Fibroblast of lung (primary cell): ENCODE measurements around the gene THPO.

Experiments
- CTCF ChIP-seq, 2 donors: IDR thresholded peaks in 1 of 2; conservative IDR thresholded peaks in 1 of 2; 1 replicate in 1 of 2; 2 replicates in 1 of 2; pipeline ENCODE4 v1.5.1; 2011 to 2012; ENCODE audit warnings: low read length in 2 of 2, control low read depth in 1 of 2, inconsistent platforms in 1 of 2, low read depth in 1 of 2, mild to moderate bottlenecking in 1 of 2
- EZH2 ChIP-seq: IDR thresholded peaks from 2 replicates; pipeline ENCODE4 v1.5.1; 2012; ENCODE audit warnings: low read length, control low read depth, mild to moderate bottlenecking; ENCODE audit errors: missing control alignments

- TF ChIP-seq CTCF (conservative IDR thresholded peaks at IDR 0.05 in 1 of 2, IDR thresholded peaks at IDR 0.05 in 1 of 2; ENCODE audit: low read depth in 1 of 2, low read length in 2 of 2) (no peak), EZH2 (no peak)
Measured at GRCh38 chr3:184341925-184342324, 36.1 kb downstream of the THPO start.
